Esophagus muscularis mucosa (tissue), 4 donors: ENCODE measurements around the gene ARHGAP15.

Experiments
- CTCF ChIP-seq, 3 experiments: fragments of 200-600 bp in 2 of 3; fragments of 450-650 bp in 1 of 3; sonication (generic) in 2 of 3; IDR thresholded peaks; one replicate each; pipeline ENCODE4 v1.5.1; 2017 to 2019; ENCODE audit warnings: antibody characterized with exemption in 3 of 3, mild to moderate bottlenecking in 2 of 3, moderate library complexity in 1 of 3
- EP300 ChIP-seq: sonication (generic); formaldehyde crosslinking; IDR thresholded peaks from one replicate; pipeline ENCODE4 v1.6.1; 2017; ENCODE audit warnings: antibody characterized with exemption
- POLR2A ChIP-seq: fragments of 450-650 bp; IDR thresholded peaks from one replicate; pipeline ENCODE4 v1.6.1; 2017; ENCODE audit warnings: antibody characterized with exemption, moderate library complexity, mild to moderate bottlenecking, low read depth
- POLR2AphosphoS5 ChIP-seq, 2 donors: sonication (generic); formaldehyde crosslinking; IDR thresholded peaks; one replicate each; pipeline ENCODE4 v1.6.1; 2017; ENCODE audit warnings: antibody characterized with exemption in 2 of 2

GRCh38 chr2:143151111-143151752 lies 22.0 kb downstream of the ARHGAP15 start:
- no peak for TF ChIP-seq POLR2A
- TF ChIP-seq CTCF (IDR thresholded peaks at IDR 0.05) = no peak
- no peak for TF ChIP-seq EP300
- no peak for TF ChIP-seq POLR2AphosphoS5 (IDR thresholded peaks at IDR 0.05)
